ENCODE data around the gene SLC6A6. TPM values are rescaled to one million over a fixed set of nuclear protein-coding genes. Genes with fewer than 3 reads are reported as not detected.

Gene SLC6A6
- total RNA-seq, 3 donors from 2014 or later = 22.1 to 52.4 (median 27.5) TPM

DNA sequence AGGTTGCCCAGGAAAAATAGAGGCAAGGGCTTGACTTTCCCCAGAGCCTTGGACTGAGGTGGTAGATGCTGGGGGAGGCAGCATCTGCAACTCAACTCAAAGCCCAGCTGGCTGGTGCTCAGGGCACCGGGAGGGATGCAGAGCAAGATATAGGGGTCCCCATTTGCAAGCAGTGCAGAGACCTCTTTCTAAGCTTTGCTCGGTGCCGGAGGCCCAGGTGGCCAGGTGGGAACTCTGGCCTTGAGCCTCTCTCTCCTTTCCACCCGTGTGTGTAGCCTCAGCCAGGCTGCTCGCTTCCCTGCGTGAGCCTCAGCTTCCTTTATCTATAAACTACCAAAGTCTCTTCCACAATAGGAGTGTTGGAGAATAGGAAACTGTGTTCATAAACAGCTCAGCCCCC lies 36.5 kb downstream of the SLC6A6 start:
- Histone ChIP-seq H3K9me3 (no peaks in the 10 kb centered on the region), H3K27ac (no peak overlapping the region), H3K36me3 (no peaks in the 10 kb centered on the region), H3K27me3 (no peaks in the 10 kb centered on the region), H3K4me3 (no peak overlapping the region), H3K4me1 (peaks cover 5 to 31% of the 10 kb centered on the region in 2 donors)
- intact Hi-C loops (cut with DNase I; ENCODE audit: low total_unique reads) = no loop called here
- DNase-seq (ENCODE audit: low spot score in 2 of 2) = no peak
- no peak for TF ChIP-seq POLR2A (IDR thresholded peaks at IDR 0.05)
- no peak for TF ChIP-seq POLR2AphosphoS5 (IDR thresholded peaks at IDR 0.05)
- no peak for TF ChIP-seq CTCF (IDR thresholded peaks at IDR 0.05)

DNA sequence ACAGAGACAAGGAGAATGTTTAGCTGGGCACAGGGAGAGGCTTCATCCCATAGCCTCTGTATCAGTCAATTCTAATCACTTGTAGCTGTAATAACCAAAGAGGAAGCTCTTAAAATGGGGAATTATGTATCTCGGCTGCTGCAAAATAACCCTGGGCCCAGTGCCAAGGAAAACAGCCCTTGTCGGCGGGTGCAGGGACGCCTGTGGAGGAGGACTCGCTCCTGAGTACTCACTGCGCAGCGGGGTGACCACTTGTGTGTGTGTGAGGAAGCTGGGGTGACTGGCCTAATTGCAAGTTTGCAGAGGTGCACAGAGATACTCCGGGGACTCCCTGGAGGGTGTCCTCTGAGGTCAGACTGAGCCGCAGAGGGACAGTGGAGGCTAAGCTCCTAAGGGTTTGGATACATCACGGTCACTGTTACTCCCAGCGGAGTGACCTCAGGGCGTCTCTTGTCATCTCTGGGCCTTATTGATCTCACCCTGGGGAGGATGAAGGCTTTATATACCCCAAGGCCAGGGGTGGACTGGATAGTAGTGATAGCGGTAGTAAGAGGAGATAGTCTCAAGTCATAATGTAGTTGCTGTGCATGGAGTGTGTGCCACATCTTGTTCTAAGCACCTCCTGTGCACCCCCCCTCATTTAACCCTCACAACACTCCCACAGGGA lies 37.2 kb downstream of the SLC6A6 start:
- peaks cover 5 to 24% of the 10 kb centered on the region in 2 donors for H3K4me1 ChIP-seq

GRCh38 chr3:14440168-14440518 lies 37.7 kb downstream of the SLC6A6 start:
- Histone ChIP-seq H3K4me1 (peaks cover 5 to 19% of the 10 kb centered on the region in 2 donors), H3K27me3 (no peaks in the 10 kb centered on the region), H3K36me3 (no peaks in the 10 kb centered on the region), H3K9me3 (no peaks in the 10 kb centered on the region), H3K27ac (no peak overlapping the region), H3K4me3 (no peak overlapping the region)
- no peak for DNase-seq (ENCODE audit: low spot score in 2 of 2)
- no peak for TF ChIP-seq POLR2AphosphoS5 (IDR thresholded peaks at IDR 0.05)
- no peak for TF ChIP-seq CTCF (IDR thresholded peaks at IDR 0.05)
- no peak for TF ChIP-seq POLR2A (IDR thresholded peaks at IDR 0.05)
- intact Hi-C loops (cut with DNase I; ENCODE audit: low total_unique reads) = no loop called here

More for the DNA sequence above, 37.2 kb downstream of the SLC6A6 start:
- Histone ChIP-seq H3K4me3 (no peak overlapping the region), H3K36me3 (no peaks in the 10 kb centered on the region), H3K27me3 (no peaks in the 10 kb centered on the region), H3K27ac (no peak overlapping the region), H3K9me3 (no peaks in the 10 kb centered on the region)
- no peak for DNase-seq (ENCODE audit: low spot score in 2 of 2)
- TF ChIP-seq POLR2AphosphoS5 (IDR thresholded peaks at IDR 0.05) (no peak), CTCF (IDR thresholded peaks at IDR 0.05) (no peak), POLR2A (IDR thresholded peaks at IDR 0.05) (no peak)
- intact Hi-C loops (cut with DNase I; ENCODE audit: low total_unique reads) = no loop called here

GRCh38 chr3:14440531-14441239 lies 38.3 kb downstream of the SLC6A6 start:
- Histone ChIP-seq H3K27me3 (no peaks in the 10 kb centered on the region), H3K4me3 (no peak overlapping the region), H3K36me3 (no peaks in the 10 kb centered on the region), H3K9me3 (no peaks in the 10 kb centered on the region), H3K27ac (no peak overlapping the region), H3K4me1 (peaks cover 5 to 14% of the 10 kb centered on the region in 2 donors)
- no peak for TF ChIP-seq POLR2A (IDR thresholded peaks at IDR 0.05)
- no peak for TF ChIP-seq CTCF (IDR thresholded peaks at IDR 0.05)
- TF ChIP-seq POLR2AphosphoS5 (IDR thresholded peaks at IDR 0.05) = no peak
- DNase-seq (ENCODE audit: low spot score in 2 of 2) = no peak
- intact Hi-C loops (cut with DNase I; ENCODE audit: low total_unique reads) = no loop called here

GRCh38 chr3:14441240-14441919 lies 39.0 kb downstream of the SLC6A6 start:
- Histone ChIP-seq H3K27me3 (no peaks in the 10 kb centered on the region), H3K27ac (peak overlapping the region in 1 of 2 donors; percentile 38), H3K4me3 (no peak overlapping the region), H3K4me1 (peaks cover 5 to 14% of the 10 kb centered on the region in 2 donors), H3K9me3 (no peaks in the 10 kb centered on the region), H3K36me3 (no peaks in the 10 kb centered on the region)
- intact Hi-C loops (cut with DNase I; ENCODE audit: low total_unique reads) = no loop called here
- TF ChIP-seq POLR2AphosphoS5 (IDR thresholded peaks at IDR 0.05) (no peak), POLR2A (IDR thresholded peaks at IDR 0.05) (no peak), CTCF (IDR thresholded peaks at IDR 0.05) (no peak)
- no peak for DNase-seq (ENCODE audit: low spot score in 2 of 2)

Measured in breast epithelium (tissue), 4 donors.